HEK293 (cell line): ENCODE data around the gene ALG1.

Experiments used
- CTCF ChIP-seq: fragments of 450-650 bp; formaldehyde crosslinking; IDR thresholded peaks from 2 replicates; pipeline ENCODE4 v1.5.1; 2016; ENCODE audit warnings: missing biosample characterization, missing genetic modification characterization
- REST ChIP-seq: fragments of 450-650 bp; formaldehyde crosslinking; IDR thresholded peaks from 2 replicates; pipeline ENCODE4 v1.5.1; 2016; ENCODE audit warnings: missing biosample characterization, missing genetic modification characterization
- SP2 ChIP-seq: fragments of 450-650 bp; formaldehyde crosslinking; IDR thresholded peaks from 2 replicates; pipeline ENCODE4 v1.5.1; 2016; ENCODE audit warnings: missing biosample characterization, missing genetic modification characterization
- ZBTB7A ChIP-seq: fragments of 450-650 bp; formaldehyde crosslinking; IDR thresholded peaks from 2 replicates; pipeline ENCODE4 v1.5.1; 2016; ENCODE audit warnings: low read depth, missing biosample characterization, missing genetic modification characterization
- ZNF114 ChIP-seq: fragments of 450-650 bp; formaldehyde crosslinking; IDR thresholded peaks from 2 replicates; pipeline ENCODE4 v1.5.0; 2017; ENCODE audit warnings: missing biosample characterization, missing genetic modification characterization
- ZNF274 ChIP-seq, 2 experiments: fragments of 200-500 bp in 1 of 2; fragments of 450-650 bp in 1 of 2; sonication (Bioruptor generic) in 1 of 2; formaldehyde crosslinking in 1 of 2; IDR thresholded peaks; 2 replicates each; pipeline versions ENCODE4 v1.5.1 to v1.6.1; 2014 to 2016; ENCODE audit warnings: borderline replicate concordance in 1 of 2, inconsistent platforms in 1 of 2, low read length in 1 of 2, missing biosample characterization in 1 of 2, missing genetic modification characterization in 1 of 2
- ZNF302 ChIP-seq: fragments of 450-650 bp; formaldehyde crosslinking; IDR thresholded peaks from 2 replicates; pipeline ENCODE4 v1.5.1; 2016; ENCODE audit warnings: missing biosample characterization, missing genetic modification characterization, low read depth
- ZNF311 ChIP-seq: fragments of 450-650 bp; formaldehyde crosslinking; IDR thresholded peaks from 2 replicates; pipeline ENCODE4 v1.5.1; 2017; ENCODE audit warnings: missing biosample characterization, missing genetic modification characterization, borderline replicate concordance
- ZNF354C ChIP-seq: fragments of 450-650 bp; formaldehyde crosslinking; IDR thresholded peaks from 2 replicates; pipeline ENCODE4 v1.5.1; 2016; ENCODE audit warnings: missing biosample characterization, missing genetic modification characterization, low read depth, borderline replicate concordance
- ZNF518A ChIP-seq: fragments of 450-650 bp; formaldehyde crosslinking; conservative IDR thresholded peaks from 2 replicates; pipeline ENCODE4 v1.5.1; 2016; ENCODE audit warnings: low read depth, missing biosample characterization, missing genetic modification characterization
- ZNF658 ChIP-seq: fragments of 450-650 bp; formaldehyde crosslinking; IDR thresholded peaks from 2 replicates; pipeline ENCODE4; 2016; ENCODE audit warnings: missing biosample characterization, missing genetic modification characterization
- ZNF76 ChIP-seq: fragments of 450-650 bp; formaldehyde crosslinking; IDR thresholded peaks from 2 replicates; pipeline ENCODE4; 2016; ENCODE audit warnings: low read depth, missing biosample characterization, missing genetic modification characterization, borderline replicate concordance
- ZNF777 ChIP-seq: fragments of 450-650 bp; formaldehyde crosslinking; IDR thresholded peaks from 2 replicates; pipeline ENCODE4 v1.5.1; 2017; ENCODE audit warnings: missing biosample characterization, missing genetic modification characterization, borderline replicate concordance

GRCh38 chr16:5069048-5069447 is 2.6 kb upstream of the ALG1 start:
- TF ChIP-seq ZNF274 (IDR thresholded peaks at IDR 0.05; ENCODE audit: low read length) = no peak
- TF ChIP-seq ZNF274 (tag by site-specific recombination; IDR thresholded peaks at IDR 0.05; ENCODE audit: borderline replicate concordance) = no peak
- no peak for TF ChIP-seq ZNF302 (tag by site-specific recombination)
- TF ChIP-seq ZNF777 (tag by site-specific recombination) = no peak
- TF ChIP-seq CTCF (tag by site-specific recombination) = no peak
- no peak for TF ChIP-seq ZNF114 (tag by site-specific recombination)
- TF ChIP-seq ZNF354C = no peak
- TF ChIP-seq ZNF76 (tag by site-specific recombination) = no peak
- no peak for TF ChIP-seq ZBTB7A (tag by site-specific recombination)
- TF ChIP-seq SP2 (tag by site-specific recombination) = no peak
- no peak for TF ChIP-seq REST (tag by site-specific recombination)
- TF ChIP-seq ZNF311 = no peak
- TF ChIP-seq ZNF658 (tag by site-specific recombination) = no peak
- no peak for TF ChIP-seq ZNF518A
